Thoracic aorta (tissue), 2 donors: ENCODE results near the gene PECR. TPM values are rescaled to one million over a fixed set of nuclear protein-coding genes. Genes with fewer than 3 reads are reported as not detected.
A peak's percentile ranks its signal among the peaks of the same experiment; 100 is the strongest.

Experiments
- ATAC-seq: fragments of 150-250 bp; one replicate; pipeline ENCODE4 v1.8.0; 2017; ENCODE audit warnings: low read depth; ENCODE audit not compliant: insufficient number of reproducible peaks, low FRiP score
- DNase-seq: peaks from one replicate; pipeline ENCODE4 v3.0.0-alpha.2; 2020; ENCODE audit warnings: low spot score
- H3K27ac ChIP-seq, 2 donors: fragments of 200-600 bp; sonication (generic); 1 replicate in 1 of 2; 2 replicates in 1 of 2; pipeline ENCODE4 v1.5.1; 2016; ENCODE audit warnings: mild to moderate bottlenecking in 2 of 2, moderate library complexity in 2 of 2
- H3K27me3 ChIP-seq: fragments of 200-600 bp; sonication (generic); replicated peaks from 2 replicates; pipeline ENCODE4 v1.6.0; 2016; ENCODE audit warnings: mild to moderate bottlenecking; ENCODE audit not compliant: insufficient read depth
- H3K36me3 ChIP-seq: fragments of 200-600 bp; sonication (generic); one replicate; pipeline ENCODE4 v1.5.1; 2016
- H3K4me1 ChIP-seq, 2 donors: fragments of 200-600 bp; sonication (generic); 1 replicate in 1 of 2; 2 replicates in 1 of 2; pipeline versions ENCODE4 v1.5.1 to v1.6.0; 2016; ENCODE audit warnings: low read depth in 2 of 2, mild to moderate bottlenecking in 1 of 2; ENCODE audit not compliant: control insufficient read depth in 1 of 2
- H3K4me3 ChIP-seq: fragments of 200-600 bp; sonication (generic); 2 replicates; pipeline ENCODE4 v1.5.1; 2016; ENCODE audit warnings: mild to moderate bottlenecking
- H3K9me3 ChIP-seq: fragments of 200-600 bp; sonication (generic); 2 replicates; pipeline ENCODE4 v1.5.1; 2016
- CTCF ChIP-seq: fragments of 200-600 bp; sonication (generic); IDR thresholded peaks from one replicate; pipeline ENCODE4 v1.5.1; 2019; ENCODE audit warnings: antibody characterized with exemption
- total RNA-seq, 2 donors: library from RNA; depleted of rRNA; stranded (reverse); fragments of >200 nt; gene quantifications; one replicate each; pipeline versions ENCODE4 v1.1.0 to v1.2.3, GENCODE V29; 2016

Gene PECR
- total RNA-seq, 2 donors from 2014 or later: 2.8 to 7.3 TPM

GRCh38 chr2:216023055-216023648 is 58.5 kb downstream of the PECR start:
- peak; percentile 33 for TF ChIP-seq CTCF
- no peaks in the 10 kb centered on the region for H3K36me3 ChIP-seq
- no peak for ATAC-seq
- no peak overlapping the region for H3K4me3 ChIP-seq
- no peak for DNase-seq
- H3K27me3 ChIP-seq: no peaks in the 10 kb centered on the region
- H3K27ac ChIP-seq: no peak overlapping the region
- no peaks in the 10 kb centered on the region for H3K4me1 ChIP-seq
- H3K9me3 ChIP-seq: no peaks in the 10 kb centered on the region

GRCh38 chr2:216021768-216022565 is 59.6 kb downstream of the PECR start:
- Histone ChIP-seq H3K27me3 (no peaks in the 10 kb centered on the region), H3K27ac (no peak overlapping the region), H3K9me3 (no peaks in the 10 kb centered on the region), H3K4me3 (no peak overlapping the region), H3K36me3 (no peaks in the 10 kb centered on the region), H3K4me1 (no peaks in the 10 kb centered on the region)
- TF ChIP-seq CTCF: no peak
- ATAC-seq (no peak), DNase-seq (no peak)

GRCh38 chr2:216018709-216019108 is 62.9 kb downstream of the PECR start:
- Histone ChIP-seq H3K27me3 (no peaks in the 10 kb centered on the region), H3K27ac (no peak overlapping the region), H3K9me3 (no peaks in the 10 kb centered on the region), H3K4me1 (peaks cover 4 to 5% of the 10 kb centered on the region in 2 donors), H3K36me3 (no peaks in the 10 kb centered on the region), H3K4me3 (no peak overlapping the region)
- DNase-seq (no peak), ATAC-seq (no peak)
- no peak for TF ChIP-seq CTCF

GRCh38 chr2:216017365-216017764 is 64.2 kb downstream of the PECR start:
- ATAC-seq (no peak), DNase-seq (no peak)
- Histone ChIP-seq H3K9me3 (no peaks in the 10 kb centered on the region), H3K27me3 (no peaks in the 10 kb centered on the region), H3K4me1 (peaks cover 8 to 14% of the 10 kb centered on the region in 2 donors), H3K27ac (no peak overlapping the region), H3K36me3 (no peaks in the 10 kb centered on the region), H3K4me3 (no peak overlapping the region)
- no peak for TF ChIP-seq CTCF

- Histone ChIP-seq H3K4me3 (no peak overlapping the region), H3K27ac (no peak overlapping the region), H3K27me3 (no peaks in the 10 kb centered on the region), H3K4me1 (peaks cover 8 to 15% of the 10 kb centered on the region in 2 donors), H3K36me3 (no peaks in the 10 kb centered on the region), H3K9me3 (no peaks in the 10 kb centered on the region)
- TF ChIP-seq CTCF: no peak
- ATAC-seq (no peak), DNase-seq (no peak)
These were observed 65.0 kb downstream of the PECR start for GRCh38 chr2:216016581-216016980.
